HG03571 (cell line): Measurements from ENCODE around the gene ACSS1.
"Not testable (repeated sequence)": the region's sequence is repeated elsewhere in the genome, so short reads cannot be mapped to it uniquely, and the experiment has no call there.

ENCODE experiments used
- ATAC-seq: cut with Tn5 transposase; IDR thresholded peaks from one replicate; pipeline ENCODE4 v1.9.1; 2021; ENCODE audit not compliant: unreplicated experiment

Gene ACSS1

GRCh38 chr20:25014816-25015215 lies 43.1 kb downstream of the ACSS1 start:
- no peak for ATAC-seq

GRCh38 chr20:25013478-25014380 lies 44.2 kb downstream of the ACSS1 start:
- ATAC-seq = no peak

- no peak for ATAC-seq
Measured at GRCh38 chr20:25012616-25013189, 45.2 kb downstream of the ACSS1 start.

GRCh38 chr20:25011831-25012241 lies 46.1 kb downstream of the ACSS1 start:
- ATAC-seq = no peak

- ATAC-seq = no peak
Measured at GRCh38 chr20:25011261-25011660, 46.7 kb downstream of the ACSS1 start.

- no peak for ATAC-seq
Measured at GRCh38 chr20:25009218-25010145, 48.5 kb downstream of the ACSS1 start.

- ATAC-seq = no peak
Measured at GRCh38 chr20:25008388-25009217, 49.3 kb downstream of the ACSS1 start.

- ATAC-seq = no peak
Measured at GRCh38 chr20:25007491-25008305, 50.2 kb downstream of the ACSS1 start.

GRCh38 chr20:25006431-25007167 lies 51.3 kb downstream of the ACSS1 start:
- no peak for ATAC-seq

GRCh38 chr20:25005661-25006060 lies 52.3 kb downstream of the ACSS1 start:
- ATAC-seq = no peak

GRCh38 chr20:25005220-25005619 lies 52.7 kb downstream of the ACSS1 start:
- ATAC-seq = no peak

- no peak for ATAC-seq
Measured at GRCh38 chr20:25003002-25003401, 54.9 kb downstream of the ACSS1 start.

- not testable (repeated sequence) for ATAC-seq
Measured at GRCh38 chr20:25001323-25001722, 56.6 kb downstream of the ACSS1 start.

GRCh38 chr20:25000268-25000801 lies 57.6 kb downstream of the ACSS1 start:
- no peak for ATAC-seq

GRCh38 chr20:24999568-24999967 lies 58.4 kb downstream of the ACSS1 start:
- ATAC-seq = no peak

GRCh38 chr20:24998631-24999445 lies 59.1 kb downstream of the ACSS1 start:
- ATAC-seq = no peak

GRCh38 chr20:24998121-24998520 lies 59.8 kb downstream of the ACSS1 start:
- ATAC-seq = no peak
